Heart left ventricle (tissue), 13 donors: ENCODE results near the gene HTRA3.

Source experiments
- CTCF ChIP-seq, 12 donors: fragments of 200-600 bp; sonication (generic) in 4 of 12; IDR thresholded peaks; one replicate each; pipeline versions ENCODE4 v1.5.0 to v1.8.0; 2018 to 2022; ENCODE audit warnings: antibody characterized with exemption in 12 of 12, mild to moderate bottlenecking in 5 of 12
- POLR2A ChIP-seq, 2 donors: fragments of 450-650 bp; IDR thresholded peaks; one replicate each; pipeline ENCODE4 v1.6.1; 2017; ENCODE audit warnings: antibody characterized with exemption in 2 of 2, mild to moderate bottlenecking in 2 of 2, moderate library complexity in 2 of 2
- donor health status: ischemic (EF 13 %, LVEDD 7.1; RV severe dilation, severe dysfunction).
- donor health status: DM: no; HTN: yes; CAD: no.
- donor health status: DM: no; HTN: no; CAD: no.
- donor health status: ischemic (EF 25% LVEDD 6.9; RV normal size, moderate dysfunction).
- donor health status: ischemic (EF 25% LVEDD 5.7; RV mildly dilated, moderate dysfunction).
- donor health status: ischemic (EF 35%, LVEDD 5.7; RV mildly dilated, moderate dysfunction).
- donor health status: nonischemic (EF 11% LVEDD 7.7; RV severe dilation, severe dysfunction).
- donor health status: DM: yes; HTN: yes; CAD: no.
- donor health status: PGD.
- donor health status: ischemic (EF 29% LVEDD 5.4; RV normal size, mild dysfunction).
- donor health status: nonischemic (EF 23%, LVEDD 6.1; RV moderate dilation, normal function).

- no peak for TF ChIP-seq CTCF (IDR thresholded peaks at IDR 0.05)
- no peak for TF ChIP-seq POLR2A (IDR thresholded peaks at IDR 0.05)
Measured at GRCh38 chr4:8283631-8284121, 14.1 kb downstream of the HTRA3 start.
